Mucosa of descending colon (tissue), 3 donors: Measurements from ENCODE around the gene SYTL2. TPM values are rescaled to one million over a fixed set of nuclear protein-coding genes. Genes with fewer than 3 reads are reported as not detected.
"Not testable (repeated sequence)": the region's sequence is repeated elsewhere in the genome, so short reads cannot be mapped to it uniquely, and the experiment has no call there.

Source experiments
- ATAC-seq: fragments of 200-7000 bp; cut with Tn5 transposase; one replicate; pipeline ENCODE4 v1.9.1; 2020; ENCODE audit warnings: mild to moderate bottlenecking, moderate library complexity
- DNase-seq, 3 donors: peaks; one replicate each; pipeline ENCODE4 v3.0.0-alpha.2; 2020
- H3K36me3 ChIP-seq: fragments of 200-600 bp; one replicate; pipeline ENCODE4 v1.8.0; 2021; ENCODE audit warnings: low read depth, mild to moderate bottlenecking
- H3K4me1 ChIP-seq: fragments of 200-600 bp; one replicate; pipeline ENCODE4 v1.8.0; 2021; ENCODE audit warnings: low read depth, mild to moderate bottlenecking
- H3K4me3 ChIP-seq: fragments of 200-600 bp; one replicate; pipeline ENCODE4 v1.8.0; 2021; ENCODE audit warnings: mild to moderate bottlenecking
- H3K9me3 ChIP-seq: fragments of 200-600 bp; one replicate; pipeline ENCODE4 v1.8.0; 2021; ENCODE audit warnings: mild to moderate bottlenecking
- intact Hi-C, 2 donors: fragments of 100-400 bp; cut with DNase I in 1 of 2; cut with micrococcal nuclease in 1 of 2; formaldehyde crosslinking; loops; one replicate each; pipeline versions ENCODE4 v1.11.0 to v1.11.1; 2022; cut with DNase I, micrococcal nuclease
- long read RNA-seq, 2 donors: library from polyadenylated mRNA; unstranded; transcript quantifications; one replicate each; pipeline ENCODE4 v2.0.0, GENCODE V29; 2019 to 2021
- total RNA-seq, 3 donors: library from RNA; stranded (reverse); fragmentation: NEBNext Ultra II Directional in 2 of 3; extraction: Animal tissue kit (Norgen Biotek cat#: 25700) in 2 of 3; gene quantifications; one replicate each; pipeline versions ENCODE4 v1.2.1 to v1.2.4, GENCODE V29; 2021 to 2023
- TF ChIP-seq, protein P1 (sequence below): fragments of 200-600 bp; IDR thresholded peaks from one replicate; pipeline ENCODE4 v1.8.0; 2022; ENCODE audit warnings: antibody characterized with exemption, mild to moderate bottlenecking
- donor health status: DM: no; HTN: no; CAD: no; lungs with moderate emphysema.
- donor health status: DM: no; HTN: no; CAD: no.
- donor health status: DM: no; HTN: yes; CAD: no.

SYTL2 gene, protein sequence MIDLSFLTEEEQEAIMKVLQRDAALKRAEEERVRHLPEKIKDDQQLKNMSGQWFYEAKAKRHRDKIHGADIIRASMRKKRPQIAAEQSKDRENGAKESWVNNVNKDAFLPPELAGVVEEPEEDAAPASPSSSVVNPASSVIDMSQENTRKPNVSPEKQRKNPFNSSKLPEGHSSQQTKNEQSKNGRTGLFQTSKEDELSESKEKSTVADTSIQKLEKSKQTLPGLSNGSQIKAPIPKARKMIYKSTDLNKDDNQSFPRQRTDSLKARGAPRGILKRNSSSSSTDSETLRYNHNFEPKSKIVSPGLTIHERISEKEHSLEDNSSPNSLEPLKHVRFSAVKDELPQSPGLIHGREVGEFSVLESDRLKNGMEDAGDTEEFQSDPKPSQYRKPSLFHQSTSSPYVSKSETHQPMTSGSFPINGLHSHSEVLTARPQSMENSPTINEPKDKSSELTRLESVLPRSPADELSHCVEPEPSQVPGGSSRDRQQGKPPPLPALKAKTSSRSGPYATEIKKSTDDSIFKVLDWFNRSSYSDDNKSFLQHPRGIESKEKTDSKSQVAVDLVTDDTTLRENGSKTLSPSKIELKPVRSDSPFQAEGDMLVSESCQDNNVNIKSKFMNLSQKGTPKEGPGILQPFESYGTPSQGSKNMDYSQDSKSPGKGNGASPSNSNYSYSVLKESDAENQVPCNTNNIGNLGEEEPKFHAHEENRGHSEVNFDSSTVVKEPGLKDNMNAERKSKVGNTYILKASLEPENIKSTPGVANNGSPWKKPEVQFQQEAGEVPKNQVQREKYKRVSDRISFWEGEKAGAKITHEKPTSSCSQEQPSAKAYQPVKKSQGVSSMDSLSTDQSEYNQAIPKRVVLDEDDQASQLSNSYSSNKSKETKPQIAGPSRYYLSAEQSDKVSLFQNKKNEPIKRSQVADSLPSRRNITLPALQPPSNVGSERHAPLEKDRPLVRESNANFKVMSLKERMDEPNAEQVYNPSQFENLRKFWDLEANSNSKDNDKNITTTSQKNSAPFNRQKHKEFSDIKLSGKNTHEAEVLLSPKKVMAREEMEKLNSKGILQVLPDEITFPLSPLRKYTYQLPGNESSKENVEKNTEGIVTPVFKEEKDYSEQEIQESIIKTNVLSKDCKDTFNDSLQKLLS (N-terminal part only)
- 100 to 1,000 TPM; 150 to 502 (median 282) TPM for total RNA-seq
- long read RNA-seq, donor 1, full-length matches to known transcripts = 6 of 22 reads
- long read RNA-seq, donor 1, partial matches to known transcripts = 6 of 22 reads
- long read RNA-seq, donor 1, other reads (novel, unspliced or antisense) = 10 of 22 reads
- long read RNA-seq, donor 2, full-length matches to known transcripts = 4 of 36 reads
- long read RNA-seq, donor 2, partial matches to known transcripts = 19 of 36 reads
- long read RNA-seq, donor 2, other reads (novel, unspliced or antisense) = 13 of 36 reads

DNA sequence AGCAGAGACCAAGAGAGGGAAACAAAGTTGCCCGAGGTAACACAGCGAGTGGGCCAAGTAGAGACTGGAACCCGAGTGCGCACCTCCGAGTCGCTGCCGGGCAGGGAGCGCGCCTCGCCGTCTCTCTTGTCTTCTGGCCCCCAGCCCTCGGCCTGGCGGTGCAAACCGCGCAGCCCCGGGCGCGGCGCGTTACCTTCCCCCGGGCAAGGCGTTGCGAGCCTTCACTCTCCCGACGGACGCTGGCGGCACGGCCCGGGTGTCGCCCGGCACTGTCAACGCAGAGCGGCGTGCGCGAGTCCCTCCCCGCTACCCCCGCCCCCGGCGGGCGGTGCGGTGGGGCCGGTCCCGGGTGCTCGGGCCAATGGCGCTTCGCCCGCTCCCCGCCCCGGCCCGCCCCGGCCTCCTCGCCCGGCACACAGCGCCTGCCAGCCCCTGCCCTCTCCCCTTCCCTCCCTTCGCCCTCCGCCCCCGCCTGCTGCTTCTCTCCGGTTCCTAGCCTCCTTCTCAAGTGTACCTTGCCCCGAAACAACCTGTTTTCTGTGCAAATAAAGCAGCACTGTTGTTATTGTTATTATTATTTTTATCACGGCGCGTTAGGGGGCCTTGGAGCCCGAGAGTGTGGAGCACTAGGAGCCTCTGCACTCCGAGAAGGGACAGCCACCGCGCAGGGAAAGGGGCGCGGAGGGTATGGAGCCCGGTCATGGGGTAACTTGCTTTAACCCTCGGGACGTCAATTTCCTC, at the start of gene SYTL2:
Gene SYTL2 (minus strand): TSS at position 271 of the 741 bp plus-strand sequence. CDS start 53,416 bp downstream, outside the sequence.
- Histone ChIP-seq H3K4me1 (peaks cover 32% of the 10 kb centered on the region), H3K9me3 (no peaks in the 10 kb centered on the region), H3K4me3 (peak within 1 kb of the TSS; percentile 65), H3K36me3 (no peaks in the 10 kb centered on the region)
- TF ChIP-seq, protein P1, sequence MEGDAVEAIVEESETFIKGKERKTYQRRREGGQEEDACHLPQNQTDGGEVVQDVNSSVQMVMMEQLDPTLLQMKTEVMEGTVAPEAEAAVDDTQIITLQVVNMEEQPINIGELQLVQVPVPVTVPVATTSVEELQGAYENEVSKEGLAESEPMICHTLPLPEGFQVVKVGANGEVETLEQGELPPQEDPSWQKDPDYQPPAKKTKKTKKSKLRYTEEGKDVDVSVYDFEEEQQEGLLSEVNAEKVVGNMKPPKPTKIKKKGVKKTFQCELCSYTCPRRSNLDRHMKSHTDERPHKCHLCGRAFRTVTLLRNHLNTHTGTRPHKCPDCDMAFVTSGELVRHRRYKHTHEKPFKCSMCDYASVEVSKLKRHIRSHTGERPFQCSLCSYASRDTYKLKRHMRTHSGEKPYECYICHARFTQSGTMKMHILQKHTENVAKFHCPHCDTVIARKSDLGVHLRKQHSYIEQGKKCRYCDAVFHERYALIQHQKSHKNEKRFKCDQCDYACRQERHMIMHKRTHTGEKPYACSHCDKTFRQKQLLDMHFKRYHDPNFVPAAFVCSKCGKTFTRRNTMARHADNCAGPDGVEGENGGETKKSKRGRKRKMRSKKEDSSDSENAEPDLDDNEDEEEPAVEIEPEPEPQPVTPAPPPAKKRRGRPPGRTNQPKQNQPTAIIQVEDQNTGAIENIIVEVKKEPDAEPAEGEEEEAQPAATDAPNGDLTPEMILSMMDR = no peak
- ATAC-seq (peak; percentile 93), DNase-seq (peak; percentile 86 to 93 (median 90))
- intact Hi-C loops = no loop called here

DNA sequence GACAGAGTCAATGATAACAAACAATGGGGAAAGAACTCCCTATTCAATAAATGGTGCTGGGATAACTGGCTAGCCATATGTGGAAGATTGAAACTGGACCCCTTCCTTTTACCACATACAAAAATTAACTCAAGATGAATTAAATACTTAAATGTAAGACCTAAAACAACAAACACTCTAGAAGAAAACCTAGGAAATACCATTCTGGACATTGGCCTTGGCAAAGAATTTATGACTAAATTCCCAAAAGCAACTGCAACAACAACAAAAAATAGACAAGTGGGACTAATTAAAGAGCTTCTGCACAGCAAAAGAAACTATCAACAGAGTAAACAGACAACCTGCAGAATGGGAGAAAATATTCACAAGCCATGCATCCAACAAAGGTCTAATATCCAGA, 48.6 kb upstream of the SYTL2 start:
- not testable (repeated sequence) for ATAC-seq, H3K9me3 ChIP-seq, H3K36me3 ChIP-seq, H3K4me1 ChIP-seq, DNase-seq, H3K4me3 ChIP-seq
- intact Hi-C loops = loop anchor here in 1 of 2 donors (10.0 kb wide), 1 partner anchor 355 kb away; no protein-coding TSS in a partner anchor

DNA sequence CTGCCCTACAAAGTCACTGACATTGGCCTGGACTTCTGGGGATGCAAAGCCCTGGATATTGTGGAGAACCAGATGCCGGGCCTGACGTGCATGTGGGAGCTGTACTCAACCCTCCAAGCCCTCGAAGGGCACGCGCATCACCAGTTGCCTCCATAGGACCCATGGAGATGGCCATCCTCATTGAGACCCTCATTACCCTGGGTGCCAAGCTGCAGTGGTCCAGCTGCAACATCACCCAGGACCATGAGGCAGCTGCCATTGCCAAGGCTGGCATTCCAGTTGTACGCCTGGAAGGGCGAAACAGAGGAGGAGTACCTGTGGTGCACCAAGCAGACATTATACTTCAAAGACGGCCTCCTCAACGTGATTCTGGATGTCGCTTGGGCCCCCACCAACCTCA, 46.2 kb upstream of the SYTL2 start:
- intact Hi-C loops = loop anchor here in 1 of 2 donors (10.0 kb wide), 1 partner anchor 358 kb away; no protein-coding TSS in a partner anchor
- no peak for ATAC-seq
- H3K36me3 ChIP-seq = no peaks in the 10 kb centered on the region
- TF ChIP-seq, protein P1 = no peak
- H3K4me3 ChIP-seq = no peak overlapping the region
- no peak for DNase-seq
- peaks cover 7% of the 10 kb centered on the region for H3K4me1 ChIP-seq
- no peaks in the 10 kb centered on the region for H3K9me3 ChIP-seq

DNA sequence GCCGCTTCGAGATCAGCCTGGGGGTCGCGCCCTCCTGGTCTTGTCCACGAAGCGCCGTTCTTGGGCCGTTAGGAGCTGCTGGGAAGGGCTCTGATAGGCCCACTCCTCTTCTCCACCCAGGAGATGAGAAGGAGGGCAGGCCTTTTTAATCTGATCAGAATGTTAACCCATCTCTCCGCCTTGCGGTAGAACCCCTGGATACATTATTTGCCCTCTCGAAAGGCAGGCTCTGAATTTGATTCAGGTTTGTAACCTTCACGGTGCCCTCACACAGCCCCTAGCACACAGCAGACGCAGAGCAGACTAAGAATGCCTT, 44.4 kb upstream of the SYTL2 start, which contains the start of gene CCDC83:
Gene CCDC83 (plus strand): TSS at position 43 of the 316 bp plus-strand sequence. CDS start 9,741 bp downstream, outside the sequence.
- intact Hi-C loops = loop anchor here in 1 of 2 donors (10.0 kb wide), 1 partner anchor 360 kb away; no protein-coding TSS in a partner anchor
- peaks cover 7% of the 10 kb centered on the region for H3K4me1 ChIP-seq
- H3K9me3 ChIP-seq = no peaks in the 10 kb centered on the region
- no peak for ATAC-seq
- no peak within 1 kb of the TSS for H3K4me3 ChIP-seq
- H3K36me3 ChIP-seq = no peaks in the 10 kb centered on the region
- TF ChIP-seq, protein P1 = no peak
- DNase-seq = no peak
